ENCODE measurements around the gene ARID3A. TPM values are rescaled to one million over a fixed set of nuclear protein-coding genes. Genes with fewer than 3 reads are reported as not detected.
"Not testable (repeated sequence)": the region's sequence is repeated elsewhere in the genome, so short reads cannot be mapped to it uniquely, and the experiment has no call there.

ARID3A gene
- total RNA-seq, 2 experiments from 2014 or later: 28.7 to 33.2 TPM

DNA sequence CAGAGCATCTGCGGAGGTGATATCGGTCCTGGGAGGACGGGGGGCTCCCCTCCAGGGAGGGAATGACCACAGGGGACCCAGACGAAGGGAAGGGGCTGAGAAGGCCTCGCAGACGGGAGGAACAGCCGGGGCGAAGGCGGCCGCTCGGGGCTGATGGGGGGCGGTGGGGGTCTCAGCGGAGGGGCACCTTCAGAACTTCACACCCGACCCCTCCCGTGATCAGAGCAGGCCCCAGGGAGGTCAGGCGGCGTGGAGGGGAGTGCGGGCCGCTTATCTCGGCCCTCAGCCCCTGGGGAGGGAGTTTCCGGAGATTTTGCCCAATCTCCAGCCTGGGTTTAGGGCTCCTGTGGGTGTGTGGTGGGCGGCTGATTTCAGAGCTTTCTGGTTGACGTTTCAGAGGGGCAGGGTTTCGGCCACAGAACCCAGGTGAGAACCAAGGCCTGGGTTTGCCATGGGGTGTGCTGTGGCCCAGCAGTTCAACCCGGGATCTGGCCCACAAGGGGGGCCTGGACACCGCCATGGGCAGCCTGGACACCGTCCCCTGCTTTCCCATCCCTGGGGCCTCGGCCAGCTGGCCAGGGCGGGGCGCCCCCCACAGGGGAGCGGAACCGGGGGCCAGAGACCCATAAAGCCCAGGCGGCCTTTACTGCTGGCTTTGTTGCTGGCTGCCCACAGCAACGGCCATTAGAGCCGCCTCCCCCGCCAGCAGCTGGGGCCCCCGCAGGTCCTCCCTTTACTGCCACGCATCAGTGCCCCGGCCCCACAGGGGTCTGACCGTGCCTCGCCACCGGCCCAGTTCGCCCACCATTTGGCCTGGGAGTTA, 29.0 kb downstream of the ARID3A start:
- Mint-ChIP-seq H3K27ac (no peak overlapping the region), H3K4me1 (peaks cover 2% of the 10 kb centered on the region), H3K27me3 (no peaks in the 10 kb centered on the region), H3K36me3 (no peaks in the 10 kb centered on the region), H3K9me3 (no peaks in the 10 kb centered on the region), H3K4me3 (no peak overlapping the region)
- DNase-seq (no peak), ATAC-seq (ENCODE audit: low read depth) (no peak)
- POLR2A ChIA-PET: no interaction called here

DNA sequence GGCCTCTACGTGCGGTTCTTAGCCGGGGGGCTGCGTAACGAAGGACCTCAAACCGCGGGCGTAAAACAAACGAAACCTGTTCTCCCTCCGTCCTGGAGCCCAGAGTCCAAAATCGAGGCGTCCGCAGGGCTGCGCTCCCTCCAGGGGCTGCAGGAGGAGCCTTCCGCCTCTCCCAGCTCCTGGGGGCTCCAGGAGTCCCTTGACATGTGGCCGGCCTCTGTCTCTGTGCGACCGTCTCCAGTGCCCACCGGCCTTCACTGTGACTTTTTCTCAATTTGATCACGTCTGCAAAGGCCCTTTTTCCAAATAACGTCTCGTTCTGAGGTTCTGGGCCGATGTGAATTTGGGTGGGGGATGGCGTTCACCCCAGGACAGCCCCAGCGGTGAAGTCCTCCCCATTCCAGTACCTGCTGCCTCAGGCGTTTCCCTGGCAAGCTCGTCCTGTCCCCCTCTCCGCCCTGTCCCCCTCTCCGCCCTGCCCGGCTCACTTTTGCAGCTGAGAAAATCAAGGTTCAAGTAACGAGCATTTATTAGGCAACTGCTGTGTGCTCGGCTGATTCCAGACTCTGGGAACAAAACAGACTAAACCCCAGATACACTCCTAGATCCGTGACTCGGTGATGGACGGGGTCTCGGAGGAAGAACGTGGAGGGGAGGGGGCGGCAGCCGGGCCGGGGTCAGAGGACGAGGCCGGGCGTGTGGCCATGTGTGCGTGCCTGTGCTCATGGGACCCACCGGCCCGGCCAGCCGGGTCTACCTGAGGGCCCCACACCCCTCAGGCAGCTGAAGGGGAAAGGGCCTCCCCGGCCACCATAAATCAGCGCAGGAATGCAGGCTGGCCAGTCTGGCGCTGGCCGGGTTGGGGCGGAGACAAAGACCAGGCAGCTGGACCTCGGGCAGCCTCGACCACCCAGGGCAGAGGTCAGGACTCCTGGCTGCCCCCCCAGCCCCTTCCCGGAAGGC, 30.2 kb downstream of the ARID3A start:
- Mint-ChIP-seq H3K27ac (no peak overlapping the region), H3K4me3 (no peak overlapping the region), H3K36me3 (no peaks in the 10 kb centered on the region), H3K4me1 (peaks cover 2% of the 10 kb centered on the region), H3K9me3 (no peaks in the 10 kb centered on the region), H3K27me3 (no peaks in the 10 kb centered on the region)
- POLR2A ChIA-PET: interaction anchor here (0.6 kb wide), 1 partner anchor 115 kb away, joined by 3 read pairs; no protein-coding TSS in a partner anchor
- DNase-seq (no peak), ATAC-seq (ENCODE audit: low read depth) (no peak)

GRCh38 chr19:956766-957440, 31.1 kb downstream of the ARID3A start:
- H3K4me1 Mint-ChIP-seq: peaks cover 2% of the 10 kb centered on the region
- H3K4me3 Mint-ChIP-seq: no peak overlapping the region
- POLR2A ChIA-PET: no interaction called here
- ATAC-seq (ENCODE audit: low read depth) (no peak), DNase-seq (no peak)
- no peaks in the 10 kb centered on the region for H3K9me3 Mint-ChIP-seq
- H3K27me3 Mint-ChIP-seq: no peaks in the 10 kb centered on the region
- H3K36me3 Mint-ChIP-seq: no peaks in the 10 kb centered on the region
- no peak overlapping the region for H3K27ac Mint-ChIP-seq

- ATAC-seq (ENCODE audit: low read depth); POLR2A ChIA-PET; H3K27ac Mint-ChIP-seq; H3K9me3 Mint-ChIP-seq; H3K27me3 Mint-ChIP-seq; DNase-seq; H3K36me3 Mint-ChIP-seq; H3K4me3 Mint-ChIP-seq; H3K4me1 Mint-ChIP-seq: not testable (repeated sequence)
Measured at GRCh38 chr19:957578-957977, 31.7 kb downstream of the ARID3A start.

GRCh38 chr19:958967-959855, 33.4 kb downstream of the ARID3A start:
- H3K27me3 Mint-ChIP-seq: no peaks in the 10 kb centered on the region
- no peak overlapping the region for H3K27ac Mint-ChIP-seq
- ATAC-seq (ENCODE audit: low read depth) (no peak), DNase-seq (no peak)
- POLR2A ChIA-PET: interaction anchor here (0.6 kb wide), 1 partner anchor 126 kb away, joined by 3 read pairs; no protein-coding TSS in a partner anchor
- no peaks in the 10 kb centered on the region for H3K4me1 Mint-ChIP-seq
- H3K36me3 Mint-ChIP-seq: peaks cover 2% of the 10 kb centered on the region
- no peak overlapping the region for H3K4me3 Mint-ChIP-seq
- no peaks in the 10 kb centered on the region for H3K9me3 Mint-ChIP-seq

- Mint-ChIP-seq H3K27ac (no peak overlapping the region), H3K4me1 (peaks cover under 1% of the 10 kb centered on the region), H3K36me3 (peaks cover 7% of the 10 kb centered on the region), H3K27me3 (no peaks in the 10 kb centered on the region), H3K9me3 (peaks cover under 1% of the 10 kb centered on the region), H3K4me3 (no peak overlapping the region)
- DNase-seq: no peak
- no peak for ATAC-seq (ENCODE audit: low read depth)
- POLR2A ChIA-PET: interaction anchor here (0.6 kb wide), 1 partner anchor 126 kb away, joined by 3 read pairs; no protein-coding TSS in a partner anchor
Measured at GRCh38 chr19:960020-960419, 34.2 kb downstream of the ARID3A start.

GRCh38 chr19:960601-960938, 34.7 kb downstream of the ARID3A start:
- Mint-ChIP-seq H3K4me3 (no peak overlapping the region), H3K27me3 (no peaks in the 10 kb centered on the region), H3K27ac (no peak overlapping the region), H3K9me3 (peaks cover 3% of the 10 kb centered on the region), H3K36me3 (peaks cover 11% of the 10 kb centered on the region), H3K4me1 (peaks cover 2% of the 10 kb centered on the region)
- ATAC-seq (ENCODE audit: low read depth): no peak
- POLR2A ChIA-PET: no interaction called here
- DNase-seq: no peak

DNA sequence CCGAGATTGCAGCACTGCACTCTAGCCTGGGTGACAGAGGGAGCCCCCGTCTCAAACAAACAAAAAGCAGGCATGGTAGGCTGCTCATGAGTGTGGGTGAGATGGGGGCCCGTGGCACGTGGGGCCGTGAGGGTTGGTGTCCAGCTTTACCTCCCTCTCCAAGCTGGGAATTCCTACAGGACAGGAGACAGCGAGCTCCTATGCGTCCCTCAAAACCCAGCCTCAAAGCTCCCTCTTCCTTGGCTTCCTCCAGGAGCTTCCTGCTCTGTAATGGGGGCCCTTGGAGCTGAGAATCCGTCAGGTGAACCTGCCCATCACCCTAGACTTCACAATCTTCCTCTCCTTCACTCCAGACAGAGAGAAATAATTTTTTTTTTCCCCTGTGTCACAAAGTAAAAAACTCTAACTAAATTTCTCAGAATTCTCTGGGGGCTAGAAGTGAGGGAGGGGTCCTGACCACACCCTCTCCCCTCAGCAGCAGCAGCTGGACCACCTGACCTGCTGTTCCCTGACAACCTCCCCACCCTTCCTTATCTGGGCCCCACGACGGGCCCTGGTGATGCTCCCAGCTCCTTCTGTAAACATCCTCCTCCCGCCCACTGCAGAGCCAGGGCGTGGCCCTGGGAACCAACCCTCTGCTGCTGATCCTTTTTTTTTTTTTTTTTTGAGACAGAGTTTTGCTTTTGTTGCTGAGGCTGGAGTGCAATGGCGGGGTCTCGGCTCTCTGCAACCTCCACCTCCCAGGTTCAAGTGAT, 36.2 kb downstream of the ARID3A start:
- H3K4me1 Mint-ChIP-seq: peaks cover 2% of the 10 kb centered on the region
- H3K4me3 Mint-ChIP-seq: no peak overlapping the region
- POLR2A ChIA-PET: no interaction called here
- ATAC-seq (ENCODE audit: low read depth): no peak
- H3K9me3 Mint-ChIP-seq: peaks cover 3% of the 10 kb centered on the region
- peaks cover 18% of the 10 kb centered on the region for H3K36me3 Mint-ChIP-seq
- no peaks in the 10 kb centered on the region for H3K27me3 Mint-ChIP-seq
- no peak for DNase-seq
- no peak overlapping the region for H3K27ac Mint-ChIP-seq

DNA sequence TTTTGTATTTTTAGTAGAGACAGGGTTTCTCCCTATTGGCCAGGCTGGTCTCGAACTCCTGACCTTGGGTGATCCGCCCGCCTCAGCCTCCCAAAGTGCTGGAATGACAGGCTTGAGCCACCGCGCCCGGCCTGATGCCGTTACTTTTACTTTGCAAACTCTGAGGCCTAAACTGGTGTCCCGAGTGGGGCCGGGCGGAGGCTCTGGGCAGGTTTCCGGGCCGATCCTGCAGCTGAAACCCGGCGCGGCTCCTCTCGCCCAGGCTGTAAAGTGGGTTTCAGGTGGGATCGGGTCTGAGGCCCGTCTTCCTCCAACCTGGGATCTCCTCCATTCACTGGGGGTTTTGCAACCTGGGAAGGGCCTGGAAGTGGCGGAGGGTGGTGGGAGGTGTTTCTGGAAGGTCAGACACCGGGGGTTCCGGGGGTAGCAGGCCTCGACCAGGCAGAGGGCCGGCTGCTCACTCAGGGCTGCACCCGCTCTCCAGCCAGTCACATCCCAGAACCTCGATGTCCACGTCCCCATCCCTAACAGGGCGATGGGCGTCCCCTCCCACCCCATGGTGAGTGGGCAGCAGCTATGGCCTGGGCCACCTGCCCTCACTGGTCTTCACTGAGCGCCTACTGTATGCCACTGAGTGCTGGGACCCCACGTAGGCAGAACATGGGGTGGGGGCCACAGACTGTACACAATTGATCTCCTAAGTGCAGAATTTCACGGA, 37.0 kb downstream of the ARID3A start:
- ATAC-seq (ENCODE audit: low read depth) (no peak), DNase-seq (no peak)
- H3K9me3 Mint-ChIP-seq: peaks cover 3% of the 10 kb centered on the region
- peaks cover 2% of the 10 kb centered on the region for H3K4me1 Mint-ChIP-seq
- H3K4me3 Mint-ChIP-seq: no peak overlapping the region
- H3K36me3 Mint-ChIP-seq: peaks cover 22% of the 10 kb centered on the region
- POLR2A ChIA-PET: no interaction called here
- H3K27ac Mint-ChIP-seq: no peak overlapping the region
- no peaks in the 10 kb centered on the region for H3K27me3 Mint-ChIP-seq

DNA sequence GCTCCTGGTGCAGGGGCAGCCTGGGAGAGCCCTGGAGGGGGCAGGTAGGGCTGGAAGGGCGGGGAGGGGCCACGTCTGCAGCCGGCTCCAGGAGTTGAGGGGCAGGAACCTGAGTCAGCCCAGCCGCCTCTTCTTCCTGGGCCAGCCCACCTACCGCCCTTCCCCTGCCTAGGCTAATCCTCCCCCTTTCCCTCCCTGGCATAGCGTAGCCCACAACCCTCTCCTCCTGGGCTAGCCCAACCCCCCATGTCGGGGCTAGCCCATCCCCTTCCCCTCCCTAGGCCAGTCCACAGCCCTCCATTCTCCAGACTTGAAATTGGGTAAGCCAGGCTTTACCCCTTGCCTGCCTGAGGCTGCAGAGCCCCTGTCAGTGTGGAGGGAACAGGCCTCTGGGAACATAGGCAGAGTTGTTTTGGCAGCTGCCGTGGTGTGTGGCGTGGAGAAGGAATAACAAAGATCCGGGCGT, 37.7 kb downstream of the ARID3A start:
- Mint-ChIP-seq H3K27me3 (no peaks in the 10 kb centered on the region), H3K4me1 (peaks cover 2% of the 10 kb centered on the region), H3K4me3 (no peak overlapping the region), H3K36me3 (peaks cover 25% of the 10 kb centered on the region), H3K27ac (no peak overlapping the region), H3K9me3 (peaks cover 3% of the 10 kb centered on the region)
- ATAC-seq (ENCODE audit: low read depth): no peak
- POLR2A ChIA-PET: no interaction called here
- DNase-seq: no peak

DNA sequence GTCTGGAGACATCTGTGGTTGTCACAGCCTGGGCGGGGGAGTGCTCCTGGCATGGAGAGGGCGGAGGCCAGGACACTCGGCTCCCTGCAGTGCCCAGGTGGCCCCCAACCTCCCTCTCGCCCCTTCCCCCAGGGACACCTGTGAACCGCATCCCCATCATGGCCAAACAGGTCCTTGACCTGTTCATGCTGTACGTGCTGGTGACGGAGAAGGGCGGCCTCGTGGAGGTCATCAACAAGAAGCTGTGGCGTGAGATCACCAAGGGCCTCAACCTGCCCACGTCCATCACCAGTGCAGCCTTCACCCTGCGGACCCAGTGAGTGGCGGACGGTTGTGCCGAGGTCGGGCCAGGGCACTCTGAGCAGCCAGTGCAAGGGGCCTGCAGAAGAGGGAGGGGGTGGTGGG, 38.3 kb downstream of the ARID3A start:
- H3K27ac Mint-ChIP-seq: no peak overlapping the region
- POLR2A ChIA-PET: no interaction called here
- peaks cover 3% of the 10 kb centered on the region for H3K9me3 Mint-ChIP-seq
- ATAC-seq (ENCODE audit: low read depth) (no peak), DNase-seq (no peak)
- no peak overlapping the region for H3K4me3 Mint-ChIP-seq
- H3K4me1 Mint-ChIP-seq: peaks cover 2% of the 10 kb centered on the region
- no peaks in the 10 kb centered on the region for H3K27me3 Mint-ChIP-seq
- peaks cover 30% of the 10 kb centered on the region for H3K36me3 Mint-ChIP-seq

Data from activated naive CD8-positive, alpha-beta T cell treated with anti-CD3 and anti-CD28 coated beads, Interleukin-2, amount 10 ng/mL, durations not matched to agents 7 days and 5 days (primary cell).